CD4-positive, alpha-beta T cell (primary cell): ENCODE results near the gene RPL36. TPM values are rescaled to one million over a fixed set of nuclear protein-coding genes. Genes with fewer than 3 reads are reported as not detected.
A peak's percentile ranks its signal among the peaks of the same experiment; 100 is the strongest.

Experiments
- ATAC-seq: fragments of 200-7000 bp; cut with Tn5 transposase; one replicate; pipeline ENCODE4 v1.10.0; 2022; ENCODE audit warnings: mild to moderate bottlenecking; ENCODE audit not compliant: poor library complexity
- CTCF ChIA-PET: fragments of 350-600 bp; sonication (Branson Sonifier 250); formaldehyde crosslinking; loops from one replicate; lab custom pipeline; 2021; ENCODE audit warnings: antibody characterized with exemption, inconsistent platforms; lab: Charles Lee
- POLR2A ChIA-PET: fragments of 350-600 bp; sonication (Branson Sonifier 250); formaldehyde crosslinking; loops from one replicate; lab custom pipeline; 2021; ENCODE audit warnings: antibody characterized with exemption, inconsistent platforms; lab: Charles Lee
- DNase-seq, 14 experiments: peaks; one replicate each; pipeline ENCODE4 v3.0.0-alpha.2; 2013 to 2020; ENCODE audit warnings: mixed read lengths in 2 of 14
- H3K27ac ChIP-seq, 2 donors: one replicate each; pipeline versions ENCODE4 v1.5.1 to v1.7.0; 2013; ENCODE audit warnings: low read length in 2 of 2, low read depth in 1 of 2, mild to moderate bottlenecking in 1 of 2
- H3K27me3 ChIP-seq, 2 experiments: 1 replicate in 1 of 2; 2 replicates in 1 of 2; pipeline versions ENCODE4 v1.6.1 to v1.7.0; 2013; ENCODE audit warnings: low read length in 2 of 2, control low read depth in 1 of 2, mild to moderate bottlenecking in 1 of 2, moderate library complexity in 1 of 2; ENCODE audit not compliant: insufficient read depth in 2 of 2, control insufficient read depth in 1 of 2
- H3K36me3 ChIP-seq: one replicate; pipeline ENCODE4 v1.6.1; 2013; ENCODE audit warnings: low read length, control low read depth; ENCODE audit not compliant: insufficient read depth
- H3K4me1 ChIP-seq: one replicate; pipeline ENCODE4 v1.6.1; 2013; ENCODE audit warnings: low read length, control low read depth; ENCODE audit not compliant: insufficient read depth
- H3K4me3 ChIP-seq: one replicate; pipeline ENCODE4 v1.5.1; 2013; ENCODE audit warnings: mild to moderate bottlenecking, low read length, moderate library complexity
- H3K9me3 ChIP-seq, 2 experiments: 1 replicate in 1 of 2; 2 replicates in 1 of 2; pipeline versions ENCODE4 v1.6.1 to v1.7.0; 2013; ENCODE audit warnings: low read length in 2 of 2, mild to moderate bottlenecking in 2 of 2, control low read depth in 1 of 2, moderate library complexity in 1 of 2; ENCODE audit not compliant: control insufficient read depth in 1 of 2, insufficient read depth in 1 of 2
- H3K27ac Mint-ChIP-seq: one replicate; pipeline ENCODE4 v1.8.0; 2020; ENCODE audit warnings: mixed read lengths
- H3K27me3 Mint-ChIP-seq: one replicate; pipeline ENCODE4 v1.8.0; 2021; ENCODE audit warnings: mixed read lengths
- H3K36me3 Mint-ChIP-seq: one replicate; pipeline ENCODE4 v1.8.0; 2021; ENCODE audit warnings: low read depth, mixed read lengths
- H3K4me1 Mint-ChIP-seq: one replicate; pipeline ENCODE4 v1.8.0; 2021; ENCODE audit warnings: low read depth, mixed read lengths
- H3K4me3 Mint-ChIP-seq: one replicate; pipeline ENCODE4 v1.8.0; 2020; ENCODE audit warnings: mild to moderate bottlenecking, mixed read lengths
- H3K9me3 Mint-ChIP-seq: one replicate; pipeline ENCODE4 v1.8.0; 2020; ENCODE audit warnings: mixed read lengths
- intact Hi-C, 2 experiments: fragments of 100-400 bp; cut with DNase I in 1 of 2; cut with micrococcal nuclease in 1 of 2; formaldehyde crosslinking; loops; one replicate each; pipeline versions ENCODE4 v1.15.1 to v1.9.0; 2023 to 2025; cut with DNase I, micrococcal nuclease
- total RNA-seq, 174 experiments: library from RNA in 2 of 174; stranded (reverse) in 2 of 174; gene quantifications; one replicate each; pipeline ENCODE4 v1.2.3 and lab custom pipeline; 2021 to 2026
- TF ChIP-seq, protein P1 (sequence below): fragments of 200-600 bp; IDR thresholded peaks from one replicate; pipeline ENCODE4 v1.8.0; 2022; ENCODE audit warnings: antibody characterized with exemption, mild to moderate bottlenecking

The RPL36 gene
- total RNA-seq, 2 experiments from 2014 or later: 1,509 to 1,565 TPM

DNA sequence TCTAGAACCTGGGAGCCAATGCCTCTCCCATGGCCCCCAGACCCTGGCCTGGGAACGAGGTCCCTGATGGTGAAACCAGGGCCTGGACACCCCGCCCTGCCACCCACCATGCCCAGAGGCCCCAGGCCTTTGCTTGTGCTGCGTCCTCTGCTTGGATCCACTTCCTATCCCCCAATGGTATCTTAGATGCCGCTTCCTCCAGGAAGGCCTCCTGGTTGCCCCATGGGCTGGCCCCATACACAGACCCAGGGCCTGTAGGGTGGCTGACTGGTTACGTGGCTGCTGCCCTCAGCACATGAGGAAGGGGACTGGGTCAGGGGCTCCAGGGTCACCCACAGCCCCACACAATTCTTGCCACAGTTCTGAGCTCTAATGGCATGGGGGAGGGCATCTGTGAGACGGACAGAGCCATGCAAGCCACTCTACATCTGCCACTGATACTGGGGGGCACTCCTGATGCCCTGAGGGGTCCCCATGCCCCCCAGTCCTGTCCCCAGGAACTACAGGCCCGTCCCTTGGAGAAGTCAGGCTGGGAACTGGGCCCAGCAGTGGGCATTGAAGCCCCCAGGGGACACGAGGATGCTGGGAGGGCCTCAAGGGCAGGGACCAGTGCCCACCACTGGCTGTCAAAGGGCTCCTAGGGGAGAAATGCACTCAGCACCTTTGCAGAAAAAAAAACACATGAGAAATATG, 5.0 kb downstream of the RPL36 start:
- H3K4me1 ChIP-seq: peaks cover 27% of the 10 kb centered on the region
- intact Hi-C loops: no loop called here
- Mint-ChIP-seq H3K9me3 (no peaks in the 10 kb centered on the region), H3K27ac (peak overlapping the region; percentile 51), H3K4me1 (peaks cover 26% of the 10 kb centered on the region), H3K36me3 (peaks cover 65% of the 10 kb centered on the region), H3K27me3 (no peaks in the 10 kb centered on the region), H3K4me3 (peak overlapping the region; percentile 9)
- TF ChIP-seq, protein P1, sequence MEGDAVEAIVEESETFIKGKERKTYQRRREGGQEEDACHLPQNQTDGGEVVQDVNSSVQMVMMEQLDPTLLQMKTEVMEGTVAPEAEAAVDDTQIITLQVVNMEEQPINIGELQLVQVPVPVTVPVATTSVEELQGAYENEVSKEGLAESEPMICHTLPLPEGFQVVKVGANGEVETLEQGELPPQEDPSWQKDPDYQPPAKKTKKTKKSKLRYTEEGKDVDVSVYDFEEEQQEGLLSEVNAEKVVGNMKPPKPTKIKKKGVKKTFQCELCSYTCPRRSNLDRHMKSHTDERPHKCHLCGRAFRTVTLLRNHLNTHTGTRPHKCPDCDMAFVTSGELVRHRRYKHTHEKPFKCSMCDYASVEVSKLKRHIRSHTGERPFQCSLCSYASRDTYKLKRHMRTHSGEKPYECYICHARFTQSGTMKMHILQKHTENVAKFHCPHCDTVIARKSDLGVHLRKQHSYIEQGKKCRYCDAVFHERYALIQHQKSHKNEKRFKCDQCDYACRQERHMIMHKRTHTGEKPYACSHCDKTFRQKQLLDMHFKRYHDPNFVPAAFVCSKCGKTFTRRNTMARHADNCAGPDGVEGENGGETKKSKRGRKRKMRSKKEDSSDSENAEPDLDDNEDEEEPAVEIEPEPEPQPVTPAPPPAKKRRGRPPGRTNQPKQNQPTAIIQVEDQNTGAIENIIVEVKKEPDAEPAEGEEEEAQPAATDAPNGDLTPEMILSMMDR: no peak
- ChIA-PET POLR2A (interaction anchor here (1.0 kb wide), 1 partner anchor 8 kb away, joined by 3 read pairs; no protein-coding TSS in a partner anchor), CTCF (no interaction called here)
- no peaks in the 10 kb centered on the region for H3K27me3 ChIP-seq
- H3K9me3 ChIP-seq: no peaks in the 10 kb centered on the region
- H3K4me3 ChIP-seq: no peak overlapping the region
- H3K36me3 ChIP-seq: peaks cover 74% of the 10 kb centered on the region
- peak in 1 of 14 experiments; percentile 28 for DNase-seq
- ATAC-seq: no peak
- no peak overlapping the region for H3K27ac ChIP-seq

DNA sequence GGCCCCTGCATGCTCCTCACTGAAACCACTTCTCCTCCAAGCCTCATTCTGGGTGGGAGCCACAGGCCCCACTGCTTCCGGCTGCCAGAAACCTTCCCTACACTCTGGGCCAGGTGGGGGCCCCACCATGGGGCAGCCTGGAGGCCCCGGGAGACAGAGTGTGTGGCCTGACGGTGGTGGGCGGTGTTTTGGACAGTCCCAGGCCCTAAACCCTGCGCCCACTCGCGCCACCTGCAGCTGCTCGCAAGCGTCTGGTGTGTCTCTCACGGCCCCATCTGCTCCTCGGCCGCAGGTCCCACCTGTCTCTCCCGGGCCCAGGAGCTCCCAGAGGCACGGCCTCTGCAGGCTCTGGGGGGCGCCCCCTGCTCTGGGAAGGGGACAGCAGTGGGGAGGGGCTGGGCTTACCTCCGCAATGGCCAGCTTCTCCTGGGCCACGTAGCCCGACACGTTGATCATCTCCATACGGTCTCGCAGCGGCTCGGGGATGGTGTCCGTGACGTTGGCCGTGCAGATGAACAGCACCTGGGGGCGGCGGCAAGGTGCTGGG, 5.6 kb downstream of the RPL36 start:
- Mint-ChIP-seq H3K4me1 (peaks cover 20% of the 10 kb centered on the region), H3K36me3 (peaks cover 64% of the 10 kb centered on the region), H3K4me3 (no peak overlapping the region), H3K27me3 (no peaks in the 10 kb centered on the region), H3K9me3 (no peaks in the 10 kb centered on the region), H3K27ac (peak overlapping the region; percentile 51)
- ChIA-PET POLR2A (interaction anchor here (1.0 kb wide), 1 partner anchor 9 kb away, joined by 3 read pairs; no protein-coding TSS in a partner anchor), CTCF (interaction anchor here (0.6 kb wide), 1 partner anchor 10 kb away, joined by 3 read pairs; no protein-coding TSS in a partner anchor)
- Histone ChIP-seq H3K27ac (no peak overlapping the region), H3K4me3 (no peak overlapping the region), H3K36me3 (peaks cover 80% of the 10 kb centered on the region), H3K4me1 (peaks cover 22% of the 10 kb centered on the region), H3K27me3 (no peaks in the 10 kb centered on the region), H3K9me3 (no peaks in the 10 kb centered on the region)
- DNase-seq (peak in 1 of 14 experiments; percentile 29), ATAC-seq (no peak)
- TF ChIP-seq, protein P1: no peak
- intact Hi-C loops: no loop called here

DNA sequence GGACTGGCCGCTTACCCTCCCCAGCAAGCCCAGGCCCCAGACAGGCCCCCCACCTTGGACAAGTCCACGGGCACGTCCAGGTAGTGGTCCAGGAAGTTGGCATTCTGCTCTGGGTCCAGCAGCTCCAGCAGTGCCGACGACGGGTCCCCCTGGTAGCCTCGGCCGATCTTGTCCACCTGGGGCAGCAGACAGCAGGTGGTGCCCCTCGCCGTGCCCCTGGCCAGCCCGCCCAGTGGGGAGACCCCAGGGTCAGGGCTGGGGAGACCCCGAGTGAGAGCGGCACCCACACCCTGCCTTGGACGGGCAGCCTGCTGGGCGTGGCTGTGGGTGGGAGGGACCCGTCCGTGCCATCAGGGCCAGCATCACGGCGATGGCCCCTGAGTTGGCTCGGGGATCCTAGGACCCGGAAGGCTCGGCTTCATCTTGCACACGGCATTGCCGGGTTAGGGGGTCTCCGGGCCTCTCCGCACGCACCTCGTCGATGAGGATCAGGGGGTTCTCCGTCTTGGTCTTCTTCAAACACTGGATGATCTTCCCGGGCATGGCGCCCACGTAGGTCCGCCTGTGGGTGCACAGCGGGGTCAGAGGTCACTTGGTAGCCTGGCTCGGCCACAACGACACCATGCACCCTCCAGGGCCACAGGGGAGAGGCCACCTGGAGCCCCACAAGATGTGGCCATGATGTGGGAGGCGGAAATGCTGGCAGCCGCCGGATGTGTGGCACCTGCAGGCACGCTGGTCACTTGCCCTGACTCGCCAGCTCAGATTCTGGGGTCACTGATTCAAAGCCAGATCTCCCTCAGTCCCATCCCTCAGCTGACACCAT, 6.3 kb downstream of the RPL36 start:
- peaks cover 84% of the 10 kb centered on the region for H3K36me3 ChIP-seq
- no peak overlapping the region for H3K27ac ChIP-seq
- peak in 1 of 14 experiments; percentile 40 for DNase-seq
- Mint-ChIP-seq H3K27me3 (no peaks in the 10 kb centered on the region), H3K9me3 (no peaks in the 10 kb centered on the region), H3K36me3 (peaks cover 64% of the 10 kb centered on the region), H3K4me3 (no peak overlapping the region), H3K4me1 (peaks cover 13% of the 10 kb centered on the region), H3K27ac (no peak overlapping the region)
- POLR2A ChIA-PET: interaction anchor here (1.1 kb wide), 1 partner anchor 24 kb away, joined by 3 read pairs; the partner anchor contains the start of genes CATSPERD and LONP1
- TF ChIP-seq, protein P1: no peak
- H3K4me3 ChIP-seq: no peak overlapping the region
- intact Hi-C loops: no loop called here
- ATAC-seq: no peak
- CTCF ChIA-PET: interaction anchor here (0.6 kb wide), 1 partner anchor 9 kb away, joined by 3 read pairs; no protein-coding TSS in a partner anchor
- peaks cover 0 to 3% of the 10 kb centered on the region in 2 experiments for H3K9me3 ChIP-seq
- H3K4me1 ChIP-seq: peaks cover 15% of the 10 kb centered on the region
- no peaks in the 10 kb centered on the region for H3K27me3 ChIP-seq
